ENCODE results near the gene HINFP. TPM values are rescaled to one million over a fixed set of nuclear protein-coding genes. Genes with fewer than 3 reads are reported as not detected.
A peak's percentile ranks its signal among the peaks of the same experiment; 100 is the strongest.

HINFP gene
- total and polyA plus RNA-seq, 9 of the 15 experiments (the other 6 are each of a cell fraction or from before 2014, with no cell fraction given), result 13.8 to 34.1 (median 22.5) TPM

DNA sequence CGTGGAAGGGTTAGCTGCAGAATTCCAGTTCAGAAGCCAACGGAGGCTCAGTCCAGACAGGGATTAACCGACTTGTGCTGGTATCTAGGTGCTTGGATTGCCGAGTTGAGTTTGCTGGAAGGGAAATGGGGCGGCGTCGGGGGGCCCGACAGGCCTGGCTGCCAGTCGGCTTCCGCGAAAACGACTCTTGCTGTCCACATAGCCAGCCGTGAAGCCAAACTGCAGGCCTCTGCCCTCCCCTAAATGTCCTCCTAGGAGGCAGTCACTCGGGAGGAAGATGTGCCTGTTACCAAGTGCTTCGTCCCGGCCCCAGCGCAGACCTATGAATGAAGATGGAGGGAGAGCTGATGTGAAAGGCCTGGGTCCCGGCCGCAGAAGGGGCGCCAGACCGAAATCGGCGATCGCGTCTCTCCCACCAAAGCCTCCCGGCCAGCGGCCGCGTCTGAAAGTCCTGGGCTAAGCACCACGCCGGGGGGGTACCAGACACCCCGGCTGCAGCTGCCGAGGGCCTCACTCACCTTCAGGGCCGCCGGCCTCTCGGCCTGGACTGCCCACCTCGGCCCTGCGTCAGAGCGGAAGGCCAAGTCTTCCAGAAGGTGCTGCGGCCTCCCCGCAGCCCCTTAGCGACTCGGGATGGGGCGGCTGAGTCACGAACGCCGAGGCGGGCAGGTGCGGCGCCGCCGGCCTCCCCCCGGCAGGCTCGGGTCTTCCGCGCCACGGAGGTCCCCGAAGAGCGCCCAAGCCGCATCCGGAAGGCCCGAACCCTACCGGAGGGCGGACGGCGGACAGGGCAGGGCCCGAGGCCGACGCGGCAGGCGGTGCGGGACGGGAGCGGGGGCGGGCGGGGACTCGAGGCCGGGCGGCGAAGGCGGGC is 27.2 kb upstream of the HINFP start (continued):
- TF ChIP-seq ZNF644 (tag; IDR thresholded peaks at IDR 0.05; ENCODE audit: low read depth), result no peak
- peak; percentile 67 for TF ChIP-seq SUPT5H (IDR thresholded peaks at IDR 0.05)
- TF ChIP-seq ZNF408 (CRISPR knock-in tag; IDR thresholded peaks at IDR 0.05; ENCODE audit: low read depth), result no peak
- TF ChIP-seq SLC30A9 (CRISPR knock-in tag; IDR thresholded peaks at IDR 0.05), result no peak
- TF ChIP-seq, protein P1, sequence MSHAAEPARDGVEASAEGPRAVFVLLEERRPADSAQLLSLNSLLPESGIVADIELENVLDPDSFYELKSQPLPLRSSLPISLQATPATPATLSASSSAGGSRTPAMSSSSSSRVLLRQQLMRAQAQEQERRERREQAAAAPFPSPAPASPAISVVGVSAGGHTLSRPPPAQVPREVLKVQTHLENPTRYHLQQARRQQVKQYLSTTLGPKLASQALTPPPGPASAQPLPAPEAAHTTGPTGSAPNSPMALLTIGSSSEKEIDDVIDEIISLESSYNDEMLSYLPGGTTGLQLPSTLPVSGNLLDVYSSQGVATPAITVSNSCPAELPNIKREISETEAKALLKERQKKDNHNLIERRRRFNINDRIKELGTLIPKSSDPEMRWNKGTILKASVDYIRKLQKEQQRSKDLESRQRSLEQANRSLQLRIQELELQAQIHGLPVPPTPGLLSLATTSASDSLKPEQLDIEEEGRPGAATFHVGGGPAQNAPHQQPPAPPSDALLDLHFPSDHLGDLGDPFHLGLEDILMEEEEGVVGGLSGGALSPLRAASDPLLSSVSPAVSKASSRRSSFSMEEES (CRISPR knock-in tag; IDR thresholded peaks at IDR 0.05), result no peak
- no peak for TF ChIP-seq ZFP30 (CRISPR knock-in tag; IDR thresholded peaks at IDR 0.05; ENCODE audit: borderline replicate concordance)
- TF ChIP-seq JUND (IDR thresholded peaks at IDR 0.05; ENCODE audit: borderline replicate concordance, low read depth, low read length), result no peak
- TF ChIP-seq JUND (tag; IDR thresholded peaks at IDR 0.05; ENCODE audit: borderline replicate concordance, low read depth, low read length), result no peak
- TF ChIP-seq PHB2 (IDR thresholded peaks at IDR 0.05; ENCODE audit: low read depth), result no peak
- TF ChIP-seq, protein P2, sequence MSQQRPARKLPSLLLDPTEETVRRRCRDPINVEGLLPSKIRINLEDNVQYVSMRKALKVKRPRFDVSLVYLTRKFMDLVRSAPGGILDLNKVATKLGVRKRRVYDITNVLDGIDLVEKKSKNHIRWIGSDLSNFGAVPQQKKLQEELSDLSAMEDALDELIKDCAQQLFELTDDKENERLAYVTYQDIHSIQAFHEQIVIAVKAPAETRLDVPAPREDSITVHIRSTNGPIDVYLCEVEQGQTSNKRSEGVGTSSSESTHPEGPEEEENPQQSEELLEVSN (IDR thresholded peaks at IDR 0.05; ENCODE audit: borderline replicate concordance in 1 of 2, extremely low read depth in 1 of 2, insufficient read depth in 1 of 2, insufficient read length in 1 of 2, low read depth in 1 of 2, low read length in 1 of 2, poor library complexity in 1 of 2, severe bottlenecking in 1 of 2), result no peak
- TF ChIP-seq MCM3 (IDR thresholded peaks at IDR 0.05), result no peak
- TF ChIP-seq RBM22 (IDR thresholded peaks at IDR 0.05; ENCODE audit: low read depth, low read length, poor library complexity, severe bottlenecking), result peak; percentile 97
- TF ChIP-seq, protein P3, sequence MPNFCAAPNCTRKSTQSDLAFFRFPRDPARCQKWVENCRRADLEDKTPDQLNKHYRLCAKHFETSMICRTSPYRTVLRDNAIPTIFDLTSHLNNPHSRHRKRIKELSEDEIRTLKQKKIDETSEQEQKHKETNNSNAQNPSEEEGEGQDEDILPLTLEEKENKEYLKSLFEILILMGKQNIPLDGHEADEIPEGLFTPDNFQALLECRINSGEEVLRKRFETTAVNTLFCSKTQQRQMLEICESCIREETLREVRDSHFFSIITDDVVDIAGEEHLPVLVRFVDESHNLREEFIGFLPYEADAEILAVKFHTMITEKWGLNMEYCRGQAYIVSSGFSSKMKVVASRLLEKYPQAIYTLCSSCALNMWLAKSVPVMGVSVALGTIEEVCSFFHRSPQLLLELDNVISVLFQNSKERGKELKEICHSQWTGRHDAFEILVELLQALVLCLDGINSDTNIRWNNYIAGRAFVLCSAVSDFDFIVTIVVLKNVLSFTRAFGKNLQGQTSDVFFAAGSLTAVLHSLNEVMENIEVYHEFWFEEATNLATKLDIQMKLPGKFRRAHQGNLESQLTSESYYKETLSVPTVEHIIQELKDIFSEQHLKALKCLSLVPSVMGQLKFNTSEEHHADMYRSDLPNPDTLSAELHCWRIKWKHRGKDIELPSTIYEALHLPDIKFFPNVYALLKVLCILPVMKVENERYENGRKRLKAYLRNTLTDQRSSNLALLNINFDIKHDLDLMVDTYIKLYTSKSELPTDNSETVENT (CRISPR knock-in tag; IDR thresholded peaks at IDR 0.05), result 0 out of 2 replicates have a peak, but pooled peaks have one; percentile 46
- TF ChIP-seq, protein P4, sequence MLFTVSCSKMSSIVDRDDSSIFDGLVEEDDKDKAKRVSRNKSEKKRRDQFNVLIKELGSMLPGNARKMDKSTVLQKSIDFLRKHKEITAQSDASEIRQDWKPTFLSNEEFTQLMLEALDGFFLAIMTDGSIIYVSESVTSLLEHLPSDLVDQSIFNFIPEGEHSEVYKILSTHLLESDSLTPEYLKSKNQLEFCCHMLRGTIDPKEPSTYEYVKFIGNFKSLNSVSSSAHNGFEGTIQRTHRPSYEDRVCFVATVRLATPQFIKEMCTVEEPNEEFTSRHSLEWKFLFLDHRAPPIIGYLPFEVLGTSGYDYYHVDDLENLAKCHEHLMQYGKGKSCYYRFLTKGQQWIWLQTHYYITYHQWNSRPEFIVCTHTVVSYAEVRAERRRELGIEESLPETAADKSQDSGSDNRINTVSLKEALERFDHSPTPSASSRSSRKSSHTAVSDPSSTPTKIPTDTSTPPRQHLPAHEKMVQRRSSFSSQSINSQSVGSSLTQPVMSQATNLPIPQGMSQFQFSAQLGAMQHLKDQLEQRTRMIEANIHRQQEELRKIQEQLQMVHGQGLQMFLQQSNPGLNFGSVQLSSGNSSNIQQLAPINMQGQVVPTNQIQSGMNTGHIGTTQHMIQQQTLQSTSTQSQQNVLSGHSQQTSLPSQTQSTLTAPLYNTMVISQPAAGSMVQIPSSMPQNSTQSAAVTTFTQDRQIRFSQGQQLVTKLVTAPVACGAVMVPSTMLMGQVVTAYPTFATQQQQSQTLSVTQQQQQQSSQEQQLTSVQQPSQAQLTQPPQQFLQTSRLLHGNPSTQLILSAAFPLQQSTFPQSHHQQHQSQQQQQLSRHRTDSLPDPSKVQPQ (CRISPR knock-in tag; IDR thresholded peaks at IDR 0.05; ENCODE audit: borderline replicate concordance), result no peak
- TF ChIP-seq, protein P5, sequence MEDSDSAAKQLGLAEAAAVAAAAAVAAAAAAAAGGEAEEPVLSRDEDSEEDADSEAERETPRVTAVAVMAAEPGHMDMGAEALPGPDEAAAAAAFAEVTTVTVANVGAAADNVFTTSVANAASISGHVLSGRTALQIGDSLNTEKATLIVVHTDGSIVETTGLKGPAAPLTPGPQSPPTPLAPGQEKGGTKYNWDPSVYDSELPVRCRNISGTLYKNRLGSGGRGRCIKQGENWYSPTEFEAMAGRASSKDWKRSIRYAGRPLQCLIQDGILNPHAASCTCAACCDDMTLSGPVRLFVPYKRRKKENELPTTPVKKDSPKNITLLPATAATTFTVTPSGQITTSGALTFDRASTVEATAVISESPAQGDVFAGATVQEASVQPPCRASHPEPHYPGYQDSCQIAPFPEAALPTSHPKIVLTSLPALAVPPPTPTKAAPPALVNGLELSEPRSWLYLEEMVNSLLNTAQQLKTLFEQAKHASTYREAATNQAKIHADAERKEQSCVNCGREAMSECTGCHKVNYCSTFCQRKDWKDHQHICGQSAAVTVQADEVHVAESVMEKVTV (CRISPR knock-in tag; IDR thresholded peaks at IDR 0.05), result no peak
- no peak for TF ChIP-seq ZKSCAN1 (IDR thresholded peaks at IDR 0.05; ENCODE audit: low read depth, low read length)
